IPS DF 19.7 (cell line): ENCODE data around the gene ZCCHC24.

ENCODE experiments used
- DNase-seq: peaks from one replicate; pipeline ENCODE4 v3.0.0-alpha.2; 2013; ENCODE audit warnings: low read depth, low spot score

ZCCHC24 gene

DNA sequence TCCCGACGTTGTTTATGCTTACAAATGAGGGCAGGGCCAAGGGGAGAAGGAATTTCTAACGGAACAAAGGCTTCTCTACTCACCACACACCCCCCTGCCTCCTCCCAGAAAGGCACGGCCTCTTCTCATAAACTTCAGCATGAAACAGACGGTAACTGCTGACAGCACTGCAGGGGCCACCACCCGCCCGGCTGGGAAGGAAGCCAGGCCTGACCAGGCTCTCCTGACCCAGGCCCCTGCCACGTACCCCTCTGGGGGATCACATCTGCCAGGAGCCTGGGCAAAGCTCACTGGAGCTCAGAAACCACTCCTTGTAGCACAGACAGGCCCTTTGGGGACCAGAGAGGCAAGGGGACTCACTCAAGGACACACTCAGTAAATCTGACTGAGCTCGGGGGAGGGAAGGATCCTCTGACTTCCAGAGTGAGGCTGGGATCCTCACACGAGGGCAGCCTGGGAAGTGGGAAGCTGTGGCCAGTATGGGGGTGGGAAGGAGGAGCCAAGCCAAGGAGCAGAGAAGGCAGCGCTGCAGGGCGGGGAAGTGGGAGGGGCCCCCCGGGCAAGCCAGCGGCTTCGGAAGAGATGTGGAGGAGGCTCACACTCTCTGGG lies 46.1 kb downstream of the ZCCHC24 start:
- no peak for DNase-seq

- no peak for DNase-seq
These were observed 46.8 kb downstream of the ZCCHC24 start for GRCh38 chr10:79398642-79399041.

DNA sequence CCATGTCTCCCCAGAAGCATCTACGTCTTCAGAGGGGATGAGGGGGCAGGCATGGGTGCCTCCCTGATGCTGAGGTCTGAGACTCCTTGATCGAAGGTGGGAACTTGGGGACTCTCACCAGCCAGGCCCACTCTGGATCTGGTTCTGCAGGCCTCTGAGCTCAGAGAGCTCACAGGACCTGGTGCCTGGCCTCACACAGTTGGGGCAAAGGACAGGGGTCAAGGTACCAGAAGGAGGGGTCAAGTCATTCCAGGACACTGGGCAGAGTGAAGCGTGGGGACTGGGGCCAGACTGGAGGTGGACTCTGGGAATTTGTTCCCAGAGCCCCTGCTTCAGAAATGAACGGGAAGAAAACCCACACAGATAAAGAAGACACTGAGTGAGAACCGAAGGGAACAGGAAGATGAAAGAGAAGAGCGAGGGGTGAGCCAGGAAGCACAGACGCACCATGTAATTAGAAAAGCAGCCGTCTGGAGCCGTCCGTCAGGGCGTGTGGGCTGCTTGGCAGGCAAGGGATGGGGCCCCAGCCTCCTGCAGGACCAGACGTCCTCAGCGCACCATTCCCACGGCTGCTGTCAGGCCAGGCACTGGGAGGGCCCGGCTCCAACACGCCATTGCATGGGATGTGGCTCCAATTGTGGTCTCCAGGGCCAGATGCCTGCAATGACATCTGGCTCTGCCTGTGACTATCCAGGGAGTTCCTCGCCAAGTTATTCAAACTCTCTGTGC lies 47.7 kb downstream of the ZCCHC24 start:
- no peak for DNase-seq

GRCh38 chr10:79397051-79397450 lies 48.4 kb downstream of the ZCCHC24 start:
- no peak for DNase-seq

GRCh38 chr10:79396520-79396919 lies 48.9 kb downstream of the ZCCHC24 start:
- no peak for DNase-seq

- no peak for DNase-seq
These were observed 50.8 kb downstream of the ZCCHC24 start for GRCh38 chr10:79394664-79395063.

- no peak for DNase-seq
These were observed 51.4 kb downstream of the ZCCHC24 start for GRCh38 chr10:79393924-79394610.

GRCh38 chr10:79393221-79393923 lies 52.1 kb downstream of the ZCCHC24 start:
- DNase-seq, result no peak

DNA sequence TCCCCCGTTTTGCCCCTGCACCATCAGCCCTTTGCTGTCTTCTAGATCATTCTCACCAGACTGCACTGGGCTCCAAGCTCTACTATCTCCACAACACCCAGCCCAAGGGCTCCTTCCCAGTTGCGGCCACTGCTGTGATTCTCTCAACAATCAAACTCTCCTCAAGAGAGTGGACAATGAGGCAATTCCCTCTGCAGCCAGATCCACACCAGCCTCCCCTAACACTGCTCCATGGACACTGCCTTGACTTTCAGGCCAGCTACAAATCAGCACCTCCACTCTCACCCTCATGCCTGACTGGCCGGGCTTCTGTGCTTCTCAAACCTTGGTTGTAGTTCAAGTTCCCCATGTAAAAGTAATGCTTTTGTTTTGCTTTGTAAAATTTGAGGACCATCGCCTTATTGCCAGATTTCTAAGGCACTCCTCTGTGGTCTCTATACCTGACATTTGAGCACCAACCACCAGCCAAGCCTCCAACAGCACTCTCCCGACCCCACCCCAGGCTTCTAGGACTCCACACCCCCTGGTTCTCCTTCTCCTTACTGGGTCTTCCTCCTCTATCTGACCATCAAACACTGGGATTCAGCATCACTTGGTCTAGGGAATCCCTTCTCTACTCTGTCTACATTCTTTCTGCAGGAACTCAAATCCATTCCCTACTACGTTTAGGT lies 52.8 kb downstream of the ZCCHC24 start:
- DNase-seq, result no peak

GRCh38 chr10:79392020-79392398 lies 53.4 kb downstream of the ZCCHC24 start:
- no peak for DNase-seq

DNA sequence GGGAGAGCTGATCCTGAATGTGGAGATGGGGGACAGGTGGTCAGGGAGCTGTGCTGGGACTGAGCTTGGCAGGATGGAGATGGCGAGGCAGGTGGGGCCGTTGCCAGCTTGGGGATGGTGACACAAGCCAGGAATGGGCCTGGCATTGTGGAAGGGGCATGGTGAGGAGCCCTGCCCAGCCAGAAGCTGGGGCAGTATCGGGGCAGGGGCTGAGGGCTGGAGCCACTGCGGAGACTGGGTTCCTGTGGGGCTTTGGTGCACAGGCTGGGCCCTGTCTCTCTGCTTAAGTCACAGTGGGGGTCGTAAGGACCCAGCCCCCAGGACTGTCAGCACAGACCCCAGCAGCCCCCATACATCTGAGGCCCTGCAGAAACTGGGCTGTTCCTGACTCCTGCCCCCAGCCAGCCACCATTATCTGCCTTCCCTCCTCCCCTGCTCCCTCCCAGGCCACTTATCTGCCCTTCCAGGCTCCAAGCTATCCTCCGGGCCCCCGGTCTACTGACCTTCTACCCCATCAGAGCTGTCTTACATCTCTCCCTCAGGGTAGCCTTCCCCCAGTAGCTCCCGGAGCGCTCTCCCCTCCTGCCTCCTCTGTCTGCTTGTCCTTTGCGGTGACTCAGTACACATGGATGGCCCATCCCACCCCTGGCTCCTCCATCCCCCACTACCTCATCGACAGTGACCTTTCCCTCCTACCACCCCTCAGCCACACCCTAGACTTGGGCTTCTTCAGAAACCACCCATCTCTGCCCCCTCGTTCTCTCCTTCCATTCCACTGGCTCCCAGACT lies 54.0 kb downstream of the ZCCHC24 start:
- no peak for DNase-seq

- no peak for DNase-seq
These were observed 54.7 kb downstream of the ZCCHC24 start for GRCh38 chr10:79390551-79391229.

- DNase-seq, result no peak
These were observed 55.4 kb downstream of the ZCCHC24 start for GRCh38 chr10:79390057-79390456.

DNA sequence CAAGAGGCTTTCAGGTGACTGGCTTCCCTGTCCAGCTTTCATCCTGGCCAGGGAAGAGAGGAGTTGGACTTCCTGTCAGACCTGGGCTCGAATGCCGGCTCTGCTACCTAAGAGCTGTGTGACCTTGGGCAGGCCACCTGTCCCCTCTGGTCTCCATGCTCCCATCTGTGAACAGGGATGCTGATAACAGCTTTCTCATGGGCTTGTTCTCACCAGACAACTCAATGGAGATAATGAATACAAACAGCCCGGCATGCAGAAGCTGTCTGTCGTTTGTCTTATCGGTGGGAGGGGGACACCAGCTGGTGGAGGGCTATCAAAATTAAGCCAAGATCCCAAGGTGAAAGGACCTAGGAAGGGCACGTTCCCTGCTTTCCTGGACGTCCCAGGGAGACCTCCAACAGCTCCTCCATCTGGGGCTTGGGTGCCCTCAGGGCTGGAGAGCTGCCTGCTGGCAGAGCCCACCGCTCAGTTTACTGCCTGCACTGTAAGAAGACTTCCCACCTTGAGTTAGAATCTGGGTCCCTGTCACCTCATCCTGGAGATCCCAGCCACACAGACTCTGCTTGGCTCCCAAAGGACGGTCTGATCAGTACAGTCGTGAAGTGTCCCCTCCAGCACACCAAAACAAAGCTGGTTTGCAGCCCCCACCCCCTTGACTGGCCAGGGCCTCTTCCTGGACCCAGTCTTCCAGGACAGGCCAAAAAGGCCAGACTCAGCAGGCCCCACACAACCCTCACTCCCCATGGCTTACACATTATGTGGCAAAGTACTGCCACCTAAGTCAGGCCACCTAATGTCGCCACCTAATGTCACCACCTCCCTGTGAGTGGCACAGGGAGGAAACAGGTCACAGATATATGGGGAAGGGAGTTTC lies 57.2 kb downstream of the ZCCHC24 start:
- no peak for DNase-seq

- DNase-seq, result no peak
These were observed 57.9 kb downstream of the ZCCHC24 start for GRCh38 chr10:79387466-79387973.

GRCh38 chr10:79386637-79387465 lies 58.6 kb downstream of the ZCCHC24 start:
- DNase-seq, result no peak

DNA sequence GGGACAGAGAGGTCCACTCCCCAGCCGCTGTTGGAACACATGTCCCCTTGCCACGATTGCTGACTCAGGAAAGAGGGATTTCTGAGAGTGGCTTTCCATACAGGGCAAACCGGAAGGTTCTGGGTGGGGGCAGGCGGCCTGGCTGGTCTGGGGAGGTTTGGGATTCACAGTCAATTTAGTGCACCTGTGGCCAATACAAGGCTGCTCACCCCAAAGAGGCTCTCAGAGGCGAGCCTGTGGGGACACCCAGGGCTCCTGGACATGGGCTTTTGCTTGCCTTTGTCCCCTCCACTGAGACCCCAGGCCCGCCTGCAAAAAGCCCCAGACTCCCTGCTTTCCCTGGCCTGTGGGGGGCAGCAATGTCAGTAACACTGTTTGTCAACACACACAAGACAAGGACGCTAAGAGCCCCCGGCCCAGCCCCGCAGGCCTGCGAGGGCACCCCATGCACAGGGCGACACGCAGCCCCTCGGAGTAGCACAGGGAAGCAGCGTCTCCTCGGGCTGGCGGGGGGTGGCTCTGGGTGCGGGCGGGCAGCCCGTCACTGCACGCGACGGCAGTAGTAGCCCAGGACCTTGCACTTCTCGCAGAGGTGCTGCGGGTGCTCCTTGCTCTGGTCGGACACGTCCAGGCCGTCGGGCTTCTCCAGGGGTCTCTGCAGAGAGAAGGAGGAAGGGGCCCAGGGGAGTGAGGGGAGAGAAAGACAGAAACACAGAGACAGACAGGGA lies 59.5 kb downstream of the ZCCHC24 start:
- no peak for DNase-seq

DNA sequence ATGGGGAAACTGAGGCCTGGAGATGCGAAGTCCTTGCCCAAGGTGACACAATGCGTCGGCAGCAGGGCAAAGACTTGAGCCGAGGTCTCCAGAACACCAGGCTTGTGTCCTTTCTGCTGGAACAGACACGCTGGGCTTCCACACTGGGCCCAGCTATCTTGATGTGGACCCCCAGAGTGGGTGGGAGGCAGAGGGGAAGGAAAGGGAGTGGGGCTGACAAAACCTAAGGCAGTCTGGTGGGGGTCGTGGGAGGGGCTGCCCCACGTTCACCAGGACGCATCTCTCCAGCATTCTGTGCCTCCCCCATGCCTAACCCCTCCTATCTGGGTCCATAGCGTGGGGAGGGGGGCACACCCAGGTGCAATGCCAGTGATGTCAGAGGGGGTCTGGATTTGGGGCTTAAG lies 60.0 kb downstream of the ZCCHC24 start:
- no peak for DNase-seq
